Peyer's patch (tissue), 4 donors: Measurements from ENCODE around the gene TBXAS1. TPM values are rescaled to one million over a fixed set of nuclear protein-coding genes. Genes with fewer than 3 reads are reported as not detected.

Source experiments
- DNase-seq, 3 donors: peaks; one replicate each; pipeline ENCODE4 v3.0.0-alpha.2; 2017 to 2019
- H3K27ac ChIP-seq, 4 donors: fragments of 200-600 bp; sonication (generic); one replicate each; pipeline ENCODE4 v1.5.1; 2016 to 2019
- H3K27me3 ChIP-seq, 2 donors: fragments of 200-600 bp; sonication (generic); one replicate each; pipeline ENCODE4 v1.5.1; 2019
- H3K36me3 ChIP-seq, 3 donors: fragments of 200-600 bp; sonication (generic); one replicate each; pipeline ENCODE4 v1.5.1; 2016 to 2019
- H3K4me1 ChIP-seq, 4 donors: fragments of 200-600 bp; sonication (generic); one replicate each; pipeline ENCODE4 v1.5.1; 2016 to 2019
- H3K4me3 ChIP-seq, 4 donors: fragments of 200-600 bp; sonication (generic); 1 replicate in 3 of 4; 2 replicates in 1 of 4; pipeline ENCODE4 v1.5.1; 2016 to 2019; ENCODE audit warnings: mild to moderate bottlenecking in 1 of 4
- H3K9me3 ChIP-seq, 4 donors: fragments of 200-600 bp; sonication (generic); one replicate each; pipeline ENCODE4 v1.5.1; 2016 to 2019; ENCODE audit warnings: mild to moderate bottlenecking in 1 of 4
- CTCF ChIP-seq, 6 experiments: fragments of 450-650 bp in 4 of 6; fragments of 200-600 bp in 2 of 6; sonication (generic) in 1 of 6; IDR thresholded peaks; one replicate each; pipeline ENCODE4 v1.5.1; 2017 to 2019; ENCODE audit warnings: antibody characterized with exemption in 6 of 6, mild to moderate bottlenecking in 3 of 6, moderate library complexity in 1 of 6
- POLR2A ChIP-seq, 2 donors: fragments of 450-650 bp; IDR thresholded peaks; one replicate each; pipeline ENCODE4 v1.5.1; 2017; ENCODE audit warnings: antibody characterized with exemption in 2 of 2, mild to moderate bottlenecking in 2 of 2, moderate library complexity in 2 of 2
- total RNA-seq, 4 donors: library from RNA; depleted of rRNA; stranded (reverse); fragments of >200 nt; gene quantifications; one replicate each; pipeline ENCODE4 v1.1.0, GENCODE V29; 2016

TBXAS1 gene
- total RNA-seq, 4 donors from 2014 or later = 11.2 to 227 (median 33.9) TPM

- Histone ChIP-seq H3K27me3 (no peaks in the 10 kb centered on the region), H3K9me3 (no peaks in the 10 kb centered on the region), H3K4me3 (no peak overlapping the region), H3K36me3 (no peaks in the 10 kb centered on the region), H3K4me1 (no peaks in the 10 kb centered on the region), H3K27ac (no peak overlapping the region)
- DNase-seq = no peak
- TF ChIP-seq POLR2A (IDR thresholded peaks at IDR 0.05) = no peak
- TF ChIP-seq CTCF (IDR thresholded peaks at IDR 0.05) = no peak
Measured at GRCh38 chr7:139984642-139985539, 155.8 kb downstream of the TBXAS1 start.

DNA sequence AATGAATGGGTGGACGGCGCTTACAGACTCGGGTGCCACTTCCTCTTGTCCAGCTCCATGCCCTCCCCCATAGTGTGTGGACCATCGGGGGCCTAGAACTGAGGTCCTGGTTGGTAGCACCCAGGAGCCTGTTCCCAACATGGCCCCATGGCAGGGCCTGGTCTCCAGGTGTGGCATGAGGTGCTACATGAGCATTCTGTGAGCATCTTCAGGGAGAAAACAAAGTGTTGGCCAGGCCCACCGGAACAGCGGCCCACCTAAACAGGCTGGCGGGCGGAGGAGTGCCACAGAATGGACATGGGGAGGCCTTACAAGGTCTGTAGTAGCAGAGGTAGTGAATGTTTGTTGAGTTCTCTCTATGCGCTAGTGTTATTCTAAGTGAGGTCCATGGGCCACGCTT is 156.7 kb downstream of the TBXAS1 start:
- Histone ChIP-seq H3K36me3 (no peaks in the 10 kb centered on the region), H3K4me1 (no peaks in the 10 kb centered on the region), H3K9me3 (no peaks in the 10 kb centered on the region), H3K27me3 (no peaks in the 10 kb centered on the region), H3K4me3 (no peak overlapping the region), H3K27ac (no peak overlapping the region)
- no peak for DNase-seq
- no peak for TF ChIP-seq CTCF (IDR thresholded peaks at IDR 0.05)
- TF ChIP-seq POLR2A (IDR thresholded peaks at IDR 0.05) = no peak

GRCh38 chr7:139987691-139988516 is 158.8 kb downstream of the TBXAS1 start:
- no peak overlapping the region for H3K4me3 ChIP-seq
- no peaks in the 10 kb centered on the region for H3K9me3 ChIP-seq
- TF ChIP-seq POLR2A (IDR thresholded peaks at IDR 0.05) (no peak), CTCF (IDR thresholded peaks at IDR 0.05) (no peak)
- H3K4me1 ChIP-seq = no peaks in the 10 kb centered on the region
- H3K27me3 ChIP-seq = no peaks in the 10 kb centered on the region
- H3K27ac ChIP-seq = no peak overlapping the region
- no peak for DNase-seq
- H3K36me3 ChIP-seq = no peaks in the 10 kb centered on the region

DNA sequence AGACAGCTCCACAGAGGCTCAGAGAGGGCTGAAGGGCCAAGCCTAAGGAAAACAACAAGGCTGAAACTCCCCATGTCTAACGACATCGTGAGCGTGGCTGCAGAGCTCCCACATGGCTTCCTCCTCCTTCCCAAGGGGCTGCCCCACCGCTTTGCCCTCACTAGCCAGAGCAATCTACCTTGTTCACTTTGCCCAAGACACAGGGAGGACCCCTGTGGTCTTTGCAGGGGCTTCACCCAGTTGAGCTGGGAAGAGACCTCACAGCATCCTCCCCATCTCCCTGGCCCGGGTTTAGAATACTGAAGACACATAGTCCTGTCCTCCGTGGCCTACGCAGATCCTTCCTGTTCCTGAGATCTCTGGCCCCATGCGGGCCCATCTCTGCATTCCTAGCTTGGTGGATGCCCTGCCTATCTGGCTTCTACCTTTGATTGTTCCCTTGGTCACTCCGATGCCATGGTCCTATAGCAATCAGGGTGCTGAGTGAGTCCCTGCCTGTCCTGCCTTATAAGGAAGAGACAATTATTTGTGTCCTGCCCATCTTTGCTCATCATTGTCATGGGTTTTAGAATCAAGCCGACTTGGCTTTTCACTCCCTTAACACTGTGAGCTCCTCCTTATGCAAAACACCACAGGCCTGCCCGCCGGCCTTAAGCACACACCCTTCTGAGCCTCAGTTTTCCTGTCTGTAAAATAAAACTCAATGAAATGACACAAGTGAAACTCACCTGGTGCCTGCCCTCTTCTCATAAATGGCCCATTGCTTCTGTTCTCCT is 160.5 kb downstream of the TBXAS1 start:
- TF ChIP-seq POLR2A (IDR thresholded peaks at IDR 0.05) (no peak), CTCF (IDR thresholded peaks at IDR 0.05) (no peak)

DNA sequence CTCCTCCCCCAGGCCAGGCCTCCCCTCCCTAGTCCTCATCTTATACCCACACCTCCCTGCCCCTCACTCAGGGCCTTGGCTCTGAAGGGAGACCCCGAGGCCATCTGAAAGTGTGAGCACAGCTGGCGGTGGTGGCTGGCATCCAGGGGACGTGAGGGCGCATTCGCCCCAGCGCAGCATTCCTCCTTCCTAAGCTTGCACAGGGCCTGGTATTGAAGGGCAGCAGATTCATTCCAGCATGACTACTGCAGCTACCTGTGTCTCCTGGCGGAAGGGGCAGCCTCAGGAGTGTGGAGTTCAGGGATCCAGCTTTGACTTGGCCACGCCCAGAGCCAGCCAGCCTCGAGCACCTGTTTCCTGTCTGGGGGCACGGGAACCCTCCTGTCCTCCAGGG is 161.1 kb downstream of the TBXAS1 start:
- H3K27ac ChIP-seq = no peak overlapping the region
- H3K4me3 ChIP-seq = no peak overlapping the region
- DNase-seq = no peak
- TF ChIP-seq POLR2A (IDR thresholded peaks at IDR 0.05) = no peak
- no peak for TF ChIP-seq CTCF (IDR thresholded peaks at IDR 0.05)
- no peaks in the 10 kb centered on the region for H3K27me3 ChIP-seq
- no peaks in the 10 kb centered on the region for H3K9me3 ChIP-seq
- no peaks in the 10 kb centered on the region for H3K36me3 ChIP-seq
- H3K4me1 ChIP-seq = no peaks in the 10 kb centered on the region

More for the DNA sequence above, 160.5 kb downstream of the TBXAS1 start:
- H3K9me3 ChIP-seq = no peaks in the 10 kb centered on the region
- DNase-seq = no peak
- no peaks in the 10 kb centered on the region for H3K36me3 ChIP-seq
- H3K27ac ChIP-seq = no peak overlapping the region
- H3K27me3 ChIP-seq = no peaks in the 10 kb centered on the region
- H3K4me3 ChIP-seq = no peak overlapping the region
- H3K4me1 ChIP-seq = no peaks in the 10 kb centered on the region
